Mesothelial cell of epicardium (in vitro differentiated cells): ENCODE data around the gene LGALS9B. TPM values are rescaled to one million over a fixed set of nuclear protein-coding genes. Genes with fewer than 3 reads are reported as not detected.
"Not testable (repeated sequence)": the region's sequence is repeated elsewhere in the genome, so short reads cannot be mapped to it uniquely, and the experiment has no call there.

Experiments used
- DNase-seq, 2 experiments: peaks; one replicate each; pipeline ENCODE4 v3.0.0; 2021; ENCODE audit warnings: low spot score in 2 of 2; ENCODE audit not compliant: unreplicated experiment in 2 of 2
- H3K27ac Mint-ChIP-seq: 2 replicates; pipeline ENCODE4 v1.8.0; 2021; ENCODE audit warnings: mixed read lengths
- H3K27me3 Mint-ChIP-seq: 2 replicates; pipeline ENCODE4 v1.8.0; 2021; ENCODE audit warnings: low read depth, mixed read lengths
- H3K36me3 Mint-ChIP-seq: 2 replicates; pipeline ENCODE4 v1.8.0; 2021; ENCODE audit warnings: mixed read lengths
- H3K4me1 Mint-ChIP-seq: 2 replicates; pipeline ENCODE4 v1.8.0; 2021; ENCODE audit warnings: mixed read lengths
- H3K4me3 Mint-ChIP-seq: 2 replicates; pipeline ENCODE4 v1.8.0; 2021; ENCODE audit warnings: mild to moderate bottlenecking, moderate library complexity, mixed read lengths
- H3K9me3 Mint-ChIP-seq: 2 replicates; pipeline ENCODE4 v1.8.0; 2021; ENCODE audit warnings: mixed read lengths
- total RNA-seq: library from RNA; stranded (reverse); gene quantifications from 3 replicates; pipeline ENCODE4 v1.2.1, GENCODE V29; 2021

The LGALS9B gene
- total RNA-seq, 1 donor from 2014 or later, result not detected

DNA sequence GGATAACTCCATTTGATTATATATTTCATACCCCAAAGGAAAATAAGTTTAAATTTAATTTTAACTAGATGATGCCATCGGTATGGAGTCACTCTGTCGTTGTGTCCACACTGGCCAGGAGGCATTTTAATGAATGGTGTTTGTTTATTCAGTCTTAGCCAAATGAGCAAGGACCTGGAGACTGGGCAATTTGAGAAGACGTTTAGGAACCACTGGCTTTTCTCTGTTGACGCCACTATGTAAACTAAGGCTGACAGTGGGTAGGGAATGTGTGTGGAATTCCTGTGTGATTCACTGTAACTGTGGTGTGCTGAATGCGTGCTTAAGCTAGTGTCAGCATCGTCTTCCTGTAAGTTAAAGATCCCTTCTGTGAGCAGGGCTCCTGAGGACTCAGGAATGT lies 17.6 kb upstream of the LGALS9B start:
- not testable (repeated sequence) for DNase-seq, H3K27me3 Mint-ChIP-seq, H3K4me3 Mint-ChIP-seq, H3K4me1 Mint-ChIP-seq, H3K36me3 Mint-ChIP-seq, H3K9me3 Mint-ChIP-seq, H3K27ac Mint-ChIP-seq

DNA sequence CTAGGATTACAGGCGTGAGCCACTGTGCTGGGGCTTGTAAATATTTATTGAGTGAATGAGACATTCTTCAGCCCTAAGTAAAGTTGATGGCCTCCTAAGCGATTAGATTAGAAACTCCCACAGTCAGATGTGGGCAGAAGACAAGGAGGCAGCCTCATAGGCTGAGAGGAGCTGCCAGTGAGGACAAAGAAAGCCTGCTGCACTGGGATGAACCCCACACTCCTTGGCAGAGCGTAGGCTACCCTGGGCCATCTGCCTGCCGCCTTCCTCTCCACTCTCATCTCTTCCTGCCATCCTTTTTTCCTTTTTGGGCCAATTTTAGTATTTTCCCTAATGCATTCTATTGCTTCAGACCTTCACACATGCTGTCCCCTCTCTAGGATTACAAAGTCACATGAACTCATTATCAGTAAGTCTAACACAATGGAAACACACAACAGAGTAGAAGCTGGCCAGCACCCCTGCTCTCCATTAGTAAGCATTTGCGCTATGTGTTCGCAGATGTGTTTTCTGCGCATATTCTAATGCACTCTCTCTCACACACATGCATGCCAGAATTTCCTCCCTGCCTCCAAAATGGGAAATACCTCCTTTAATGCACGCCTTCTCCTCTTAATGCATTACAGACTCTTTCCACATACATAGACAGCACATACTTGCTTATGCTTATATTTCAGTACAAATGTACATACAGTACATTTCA lies 12.7 kb upstream of the LGALS9B start:
- H3K4me1 Mint-ChIP-seq, H3K36me3 Mint-ChIP-seq, H3K9me3 Mint-ChIP-seq, H3K4me3 Mint-ChIP-seq, H3K27ac Mint-ChIP-seq, DNase-seq, H3K27me3 Mint-ChIP-seq: not testable (repeated sequence)

DNA sequence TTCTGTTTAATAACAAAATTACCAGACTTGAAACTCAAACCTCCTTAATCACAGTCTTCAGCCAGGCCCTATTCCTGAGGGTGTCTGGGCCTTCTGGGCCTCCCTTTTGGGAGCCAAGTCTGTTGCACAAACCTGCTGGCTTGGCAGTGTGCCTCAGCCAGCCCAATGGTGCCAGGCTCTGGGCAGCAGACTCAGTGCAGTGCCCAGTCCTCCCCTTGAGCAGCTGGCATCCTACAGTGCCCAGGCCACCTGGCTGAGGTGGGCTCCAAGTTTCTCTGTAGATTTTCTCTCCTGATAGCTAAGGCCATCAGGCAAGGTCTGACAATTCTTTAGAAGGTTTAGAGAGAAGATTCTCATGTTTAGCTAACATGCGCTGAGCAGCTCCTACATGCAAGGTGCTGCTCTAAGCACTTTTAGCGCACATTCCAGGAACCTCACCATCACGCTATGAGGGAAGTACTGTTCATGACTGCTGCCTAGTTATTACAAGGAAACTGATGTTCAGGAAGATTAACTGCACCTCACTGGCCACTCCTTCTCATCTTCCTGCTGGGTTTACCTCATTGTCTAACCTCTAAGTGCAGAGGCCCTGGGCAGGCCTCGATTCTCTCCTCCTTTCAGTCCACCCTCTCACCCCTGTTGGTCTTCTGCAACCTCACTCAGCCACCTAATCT lies 10.2 kb upstream of the LGALS9B start:
- H3K27me3 Mint-ChIP-seq, DNase-seq, H3K4me1 Mint-ChIP-seq, H3K9me3 Mint-ChIP-seq, H3K27ac Mint-ChIP-seq, H3K36me3 Mint-ChIP-seq, H3K4me3 Mint-ChIP-seq: not testable (repeated sequence)

- H3K4me3 Mint-ChIP-seq, H3K4me1 Mint-ChIP-seq, H3K27me3 Mint-ChIP-seq, H3K27ac Mint-ChIP-seq, H3K9me3 Mint-ChIP-seq, DNase-seq, H3K36me3 Mint-ChIP-seq: not testable (repeated sequence)
These were observed 7.9 kb upstream of the LGALS9B start for GRCh38 chr17:20475137-20475831.

DNA sequence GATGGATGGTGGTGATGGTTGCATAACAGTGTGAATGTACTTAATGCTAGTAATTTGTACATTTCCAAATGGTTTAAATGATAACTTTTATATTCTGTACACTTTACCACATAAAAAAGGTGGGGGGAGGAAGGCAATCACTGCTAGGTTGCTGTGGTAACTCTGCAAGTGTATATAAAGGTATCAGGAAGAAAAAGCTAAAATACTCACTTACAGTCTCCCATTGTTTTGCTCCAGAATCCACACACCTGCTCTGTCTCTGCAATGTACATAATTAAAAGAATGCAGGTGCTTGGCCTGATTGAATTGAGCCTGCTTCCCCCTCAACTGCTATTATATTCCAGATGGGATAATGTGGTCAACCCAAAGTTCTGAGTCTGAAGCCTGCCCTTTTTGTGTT lies 6.7 kb upstream of the LGALS9B start:
- not testable (repeated sequence) for H3K9me3 Mint-ChIP-seq, DNase-seq, H3K27me3 Mint-ChIP-seq, H3K27ac Mint-ChIP-seq, H3K4me1 Mint-ChIP-seq, H3K36me3 Mint-ChIP-seq, H3K4me3 Mint-ChIP-seq

DNA sequence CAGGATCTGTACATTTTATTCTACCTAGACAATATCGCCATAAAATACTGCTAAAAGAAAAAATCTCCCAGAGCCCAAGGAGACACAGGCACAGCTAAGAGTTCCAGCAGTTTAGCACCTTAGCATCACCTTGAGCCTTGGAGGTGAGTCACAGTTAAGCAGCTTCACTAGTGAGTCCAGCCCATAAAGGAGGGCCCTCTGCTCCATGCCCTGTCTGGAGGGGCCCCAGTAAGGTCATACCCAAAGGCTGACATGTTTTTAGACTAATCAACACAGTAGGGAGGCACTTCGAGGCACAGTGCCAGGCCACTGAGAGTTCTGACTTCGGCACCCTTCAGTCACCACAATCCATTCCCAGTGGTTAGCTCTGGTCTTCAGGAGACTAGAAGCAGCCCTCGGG lies 2.6 kb upstream of the LGALS9B start:
- not testable (repeated sequence) for H3K4me1 Mint-ChIP-seq, H3K27me3 Mint-ChIP-seq, H3K36me3 Mint-ChIP-seq, H3K4me3 Mint-ChIP-seq, H3K27ac Mint-ChIP-seq, DNase-seq, H3K9me3 Mint-ChIP-seq

DNA sequence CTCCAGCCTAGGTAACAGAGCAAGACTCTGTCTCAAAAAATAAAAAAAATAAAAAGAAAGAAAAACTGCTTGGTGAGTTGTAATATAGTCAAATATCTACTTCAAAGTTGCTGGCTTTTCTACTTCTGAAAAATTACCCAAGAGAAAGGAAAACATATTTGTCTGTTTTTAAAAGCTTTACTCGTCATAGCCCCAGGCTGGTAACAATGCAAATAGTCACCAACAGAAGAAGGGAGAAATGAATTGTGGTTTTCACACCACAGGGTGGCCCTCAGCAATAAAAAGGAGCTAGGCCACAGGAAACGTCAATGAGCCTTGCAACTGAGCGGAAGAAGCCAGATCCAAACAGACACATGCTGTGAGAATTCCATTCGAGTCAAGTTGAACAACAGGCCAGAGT lies 1.8 kb upstream of the LGALS9B start:
- not testable (repeated sequence) for H3K27ac Mint-ChIP-seq, H3K4me1 Mint-ChIP-seq, H3K27me3 Mint-ChIP-seq, DNase-seq, H3K36me3 Mint-ChIP-seq, H3K9me3 Mint-ChIP-seq, H3K4me3 Mint-ChIP-seq

GRCh38 chr17:20466999-20467398 lies 340 bp downstream of the LGALS9B start:
- DNase-seq, H3K4me3 Mint-ChIP-seq, H3K27ac Mint-ChIP-seq, H3K9me3 Mint-ChIP-seq, H3K36me3 Mint-ChIP-seq, H3K27me3 Mint-ChIP-seq, H3K4me1 Mint-ChIP-seq: not testable (repeated sequence)

DNA sequence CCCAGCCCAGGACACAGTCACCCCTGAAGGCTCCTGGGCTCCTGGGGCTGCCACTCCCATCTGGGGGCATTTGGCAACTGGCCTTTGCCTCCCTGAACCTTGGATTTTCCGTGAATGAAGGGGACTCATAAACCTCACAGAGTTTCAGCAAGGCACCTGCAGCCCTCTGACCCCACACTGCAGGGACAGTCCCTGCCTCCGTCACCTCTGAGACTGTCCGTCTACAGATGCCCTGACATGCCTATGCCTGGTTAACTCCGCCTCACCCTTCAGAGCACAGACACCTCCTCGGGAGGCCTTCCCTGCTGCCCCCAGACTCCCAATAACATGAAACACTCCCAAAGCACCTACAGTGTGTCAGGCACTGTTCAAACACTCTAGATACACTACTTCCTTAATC lies 786 bp downstream of the LGALS9B start:
- not testable (repeated sequence) for H3K27me3 Mint-ChIP-seq, DNase-seq, H3K27ac Mint-ChIP-seq, H3K4me3 Mint-ChIP-seq, H3K9me3 Mint-ChIP-seq, H3K36me3 Mint-ChIP-seq, H3K4me1 Mint-ChIP-seq

- not testable (repeated sequence) for DNase-seq, H3K36me3 Mint-ChIP-seq, H3K27me3 Mint-ChIP-seq, H3K4me3 Mint-ChIP-seq, H3K9me3 Mint-ChIP-seq, H3K27ac Mint-ChIP-seq, H3K4me1 Mint-ChIP-seq
These were observed 1.8 kb downstream of the LGALS9B start for GRCh38 chr17:20465535-20465934.

- not testable (repeated sequence) for H3K27ac Mint-ChIP-seq, H3K4me3 Mint-ChIP-seq, H3K9me3 Mint-ChIP-seq, H3K4me1 Mint-ChIP-seq, H3K27me3 Mint-ChIP-seq, DNase-seq, H3K36me3 Mint-ChIP-seq
These were observed 2.4 kb downstream of the LGALS9B start for GRCh38 chr17:20464854-20465414.

DNA sequence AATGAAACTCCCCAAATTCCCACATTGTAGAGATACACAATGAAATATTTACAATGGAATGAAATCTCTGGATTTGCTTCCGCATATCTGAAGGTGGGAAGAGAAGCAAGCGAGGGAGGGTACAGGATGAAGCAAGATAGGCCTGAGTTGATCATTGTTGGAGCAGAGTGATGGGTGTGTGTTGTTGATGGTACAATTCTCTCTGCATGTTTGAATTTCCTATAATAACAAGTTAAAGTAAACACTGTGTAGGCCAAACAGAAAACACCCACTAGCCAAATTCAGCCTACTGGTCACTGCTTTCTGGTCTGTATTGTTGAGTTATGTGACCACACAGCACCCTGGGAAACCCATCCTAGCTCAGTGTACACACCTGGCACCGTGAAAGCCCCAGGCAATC lies 5.2 kb downstream of the LGALS9B start:
- not testable (repeated sequence) for H3K9me3 Mint-ChIP-seq, H3K4me1 Mint-ChIP-seq, DNase-seq, H3K27me3 Mint-ChIP-seq, H3K36me3 Mint-ChIP-seq, H3K27ac Mint-ChIP-seq, H3K4me3 Mint-ChIP-seq

DNA sequence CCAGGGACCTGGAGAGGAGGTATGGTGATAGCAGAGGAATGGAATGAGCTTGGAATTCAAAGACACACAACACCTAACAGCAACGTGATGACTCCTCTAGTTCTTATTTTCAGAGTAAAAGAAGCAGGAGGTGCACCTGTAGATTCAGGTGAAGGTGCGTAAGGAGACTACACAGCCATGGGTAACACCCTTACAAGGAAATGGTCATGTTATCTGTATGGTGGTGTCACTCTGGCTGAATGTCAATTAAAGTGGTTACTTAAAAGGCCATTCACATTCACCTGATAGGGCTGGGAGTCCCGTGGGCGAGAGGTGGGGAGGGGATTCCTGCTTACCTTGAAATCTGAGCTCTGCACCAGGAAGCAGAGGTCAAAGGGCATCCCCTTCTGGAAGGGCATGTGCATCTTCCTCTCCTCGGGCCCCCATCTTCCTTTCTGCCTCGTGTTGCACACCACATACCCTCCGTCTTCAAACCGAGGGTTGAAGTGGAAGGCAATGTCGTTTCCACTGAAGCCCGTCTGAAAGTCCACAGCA lies 9.4 kb downstream of the LGALS9B start:
- not testable (repeated sequence) for H3K4me1 Mint-ChIP-seq, DNase-seq, H3K36me3 Mint-ChIP-seq, H3K9me3 Mint-ChIP-seq, H3K27ac Mint-ChIP-seq, H3K4me3 Mint-ChIP-seq, H3K27me3 Mint-ChIP-seq

GRCh38 chr17:20455106-20455505 lies 12.2 kb downstream of the LGALS9B start:
- H3K36me3 Mint-ChIP-seq, H3K4me1 Mint-ChIP-seq: not testable (repeated sequence)

More at GRCh38 chr17:20455106-20455505, 12.2 kb downstream of the LGALS9B start:
- H3K27me3 Mint-ChIP-seq, H3K4me3 Mint-ChIP-seq, DNase-seq, H3K9me3 Mint-ChIP-seq, H3K27ac Mint-ChIP-seq: not testable (repeated sequence)
